GM08714 (cell line): ENCODE measurements around the gene EFCAB14.
"Not testable (repeated sequence)": the region's sequence is repeated elsewhere in the genome, so short reads cannot be mapped to it uniquely, and the experiment has no call there.

ENCODE experiments used
- H3K4me3 ChIP-seq: fragments of 200-500 bp; sonication (Bioruptor generic); 2 replicates; pipeline ENCODE4 v1.5.1; 2014; ENCODE audit warnings: mild to moderate bottlenecking, low read length, inconsistent platforms
- ZNF274 ChIP-seq: IDR thresholded peaks from 2 replicates; pipeline ENCODE4 v1.6.1; 2012; ENCODE audit warnings: mild to moderate bottlenecking, low read depth, low read length

Gene EFCAB14

DNA sequence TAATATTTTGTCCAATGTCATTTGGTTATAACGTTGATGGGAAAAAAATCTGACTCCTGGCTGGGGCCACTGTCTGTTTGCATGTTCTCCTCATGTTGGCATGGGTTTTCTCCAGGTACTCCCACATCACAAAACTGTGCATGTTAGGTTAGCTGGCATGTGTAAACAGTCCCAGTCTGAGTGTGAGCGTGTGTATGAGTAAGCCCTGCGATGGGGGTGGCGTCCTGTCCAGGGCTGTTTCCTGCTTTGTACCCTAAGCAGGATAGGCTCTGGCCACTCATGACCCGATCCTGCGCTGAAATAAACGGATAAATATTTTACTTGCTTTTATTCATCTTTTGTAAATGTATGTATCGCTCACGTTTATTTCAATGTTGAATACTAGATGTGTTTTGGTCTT, 13.5 kb downstream of the EFCAB14 start:
- TF ChIP-seq ZNF274: no peak

GRCh38 chr1:46703927-46704641, 14.8 kb downstream of the EFCAB14 start:
- no peak overlapping the region for H3K4me3 ChIP-seq
- no peak for TF ChIP-seq ZNF274

More for the DNA sequence above, 13.5 kb downstream of the EFCAB14 start:
- no peak overlapping the region for H3K4me3 ChIP-seq

DNA sequence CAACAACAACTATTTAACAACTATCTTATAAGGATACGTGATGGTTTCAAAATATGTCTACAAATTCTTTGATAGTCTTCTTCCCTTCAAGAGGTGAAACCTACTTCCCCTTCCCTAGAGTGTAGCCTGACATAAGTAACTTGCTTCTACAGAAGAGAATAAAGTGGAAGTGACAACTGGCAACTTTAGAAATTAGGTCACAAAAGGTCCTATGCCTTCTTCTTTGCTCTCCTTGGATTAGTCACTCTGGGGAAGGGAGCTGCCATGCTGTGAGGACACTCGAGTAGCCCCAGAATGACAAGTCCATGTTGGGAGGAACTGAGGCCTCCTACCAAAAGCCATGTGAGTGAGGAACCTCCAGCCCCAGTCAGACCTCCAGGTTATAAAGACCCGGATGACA, 19.2 kb downstream of the EFCAB14 start:
- no peak for TF ChIP-seq ZNF274
- H3K4me3 ChIP-seq: no peak overlapping the region

- TF ChIP-seq ZNF274: no peak
- H3K4me3 ChIP-seq: no peak overlapping the region
Observed at GRCh38 chr1:46697053-46697452, 21.9 kb downstream of the EFCAB14 start.

- H3K4me3 ChIP-seq: not testable (repeated sequence)
Observed at GRCh38 chr1:46694676-46695075, 24.2 kb downstream of the EFCAB14 start.

DNA sequence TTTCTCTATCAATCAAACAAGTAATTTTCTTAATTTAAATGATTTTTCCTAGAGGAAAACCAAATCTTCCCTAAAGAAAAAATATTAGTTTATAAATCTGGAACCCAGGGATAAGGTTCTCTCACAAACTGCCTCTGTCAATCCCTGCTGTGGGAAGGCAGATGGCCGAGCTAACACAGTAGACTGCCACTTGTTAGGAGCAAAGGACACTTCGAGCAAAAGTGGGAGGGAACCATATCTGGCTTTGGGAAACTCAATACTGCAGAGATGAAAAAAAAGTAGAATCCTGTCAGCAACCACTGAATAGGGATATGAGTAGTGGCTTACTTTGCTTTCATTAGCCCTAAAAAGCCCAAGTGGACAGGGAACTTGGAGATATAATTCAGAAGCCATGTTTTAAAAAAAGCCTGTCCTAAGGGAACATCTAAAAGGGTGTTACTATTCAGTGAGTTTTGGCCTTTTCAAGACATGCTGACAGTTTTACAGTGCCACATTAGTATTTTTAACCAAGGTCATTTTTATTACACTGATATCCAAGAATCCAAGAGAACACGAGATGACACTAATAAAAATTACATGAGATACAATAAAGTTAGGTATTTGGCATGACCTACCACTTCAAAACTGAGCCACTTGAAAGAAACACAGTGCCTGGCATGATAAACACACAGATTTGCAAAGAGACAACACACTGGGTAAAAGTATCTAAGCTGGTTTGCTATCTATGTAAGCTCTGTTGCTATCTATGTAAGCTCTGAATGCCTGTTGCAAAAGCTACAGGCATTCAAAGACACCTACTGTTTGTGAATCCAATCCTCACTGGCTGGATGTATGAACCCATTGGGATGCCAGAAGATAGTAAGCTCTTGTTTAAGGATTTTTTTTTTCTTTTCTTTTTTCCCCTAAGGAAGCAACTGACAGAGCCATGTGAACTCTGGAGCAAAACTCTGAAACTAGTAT, 25.8 kb downstream of the EFCAB14 start:
- no peak for TF ChIP-seq ZNF274
- no peak overlapping the region for H3K4me3 ChIP-seq

DNA sequence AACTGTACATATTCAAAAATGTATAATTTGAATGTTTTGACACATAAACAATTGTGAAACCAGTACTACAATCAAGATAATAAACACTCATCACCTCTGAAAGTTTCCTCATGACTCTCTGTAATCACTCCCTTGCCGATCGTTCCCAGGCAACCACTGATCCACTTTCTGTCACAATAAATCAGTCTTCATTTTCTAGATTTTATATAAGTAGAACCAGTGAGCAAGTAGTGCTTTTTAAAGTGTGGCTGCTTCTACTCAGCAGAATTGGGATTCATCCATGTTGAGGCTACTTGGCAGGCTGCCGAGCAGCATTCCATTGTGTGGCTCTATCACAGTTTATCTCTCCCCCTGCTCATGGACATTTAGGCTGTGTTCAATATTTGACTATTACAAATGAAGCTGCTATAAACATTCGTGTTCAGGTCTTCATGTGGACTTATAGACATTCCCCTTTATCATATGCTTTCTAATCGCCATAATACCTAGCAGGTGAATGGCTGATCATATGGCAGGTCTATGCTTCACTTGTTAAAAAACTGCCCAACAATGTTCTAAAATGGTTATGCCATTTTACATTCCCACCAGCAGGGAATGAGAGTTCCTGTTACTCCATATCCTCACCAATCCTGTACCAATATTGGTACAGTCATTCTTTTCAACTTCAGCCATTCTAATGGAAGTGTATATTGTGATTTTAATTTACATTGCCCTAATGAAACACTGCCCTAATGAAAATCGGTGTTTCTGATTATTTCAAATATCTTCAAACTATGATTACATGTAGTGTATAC, 26.7 kb downstream of the EFCAB14 start:
- TF ChIP-seq ZNF274: no peak

DNA sequence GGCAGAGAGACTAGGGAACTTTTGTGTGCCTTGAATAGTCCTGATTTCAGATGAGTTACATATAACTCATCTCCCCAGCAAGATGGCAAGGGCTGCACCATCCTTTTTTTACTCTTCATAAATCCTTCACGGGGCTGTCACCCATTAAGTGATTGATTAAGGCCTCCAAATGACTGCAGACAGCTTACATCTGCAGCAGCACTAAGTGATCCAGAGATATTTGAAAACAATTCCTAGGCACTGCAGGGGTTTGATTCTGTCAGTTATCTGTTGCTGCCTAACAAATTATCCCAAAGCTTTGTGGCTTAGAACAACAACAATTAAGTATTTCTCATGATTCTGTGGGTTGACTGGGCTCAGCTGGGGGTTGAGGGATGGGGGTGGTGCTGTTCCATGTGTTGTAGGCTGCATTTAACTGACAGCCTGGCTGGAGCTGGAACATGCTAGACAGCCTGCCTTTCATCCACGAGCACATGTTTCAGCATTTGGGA, 27.9 kb downstream of the EFCAB14 start:
- no peak overlapping the region for H3K4me3 ChIP-seq
- TF ChIP-seq ZNF274: no peak

More for the DNA sequence above, 26.7 kb downstream of the EFCAB14 start:
- no peak overlapping the region for H3K4me3 ChIP-seq

GRCh38 chr1:46689897-46690296, 29.0 kb downstream of the EFCAB14 start:
- TF ChIP-seq ZNF274: no peak

DNA sequence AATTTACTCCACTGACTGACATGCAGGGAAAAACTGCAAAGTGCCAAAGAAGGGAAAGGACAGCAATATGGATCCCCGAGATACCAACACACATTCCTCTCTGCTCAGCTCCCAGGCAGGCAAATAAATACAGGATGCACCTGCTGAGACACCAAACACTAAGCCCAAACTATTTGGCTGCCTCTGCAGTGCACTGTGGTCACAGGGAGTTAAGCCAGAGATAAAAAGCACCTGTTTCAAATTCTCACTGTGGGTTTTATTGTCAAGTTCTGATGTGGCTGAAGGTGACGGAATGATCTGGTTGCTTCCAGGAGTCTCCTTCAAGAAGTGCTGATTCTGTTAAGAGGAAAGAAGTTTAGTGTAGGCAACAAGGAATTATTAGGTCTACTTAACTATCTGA, 29.6 kb downstream of the EFCAB14 start:
- TF ChIP-seq ZNF274: no peak

More at GRCh38 chr1:46689897-46690296, 29.0 kb downstream of the EFCAB14 start:
- H3K4me3 ChIP-seq: no peak overlapping the region

GRCh38 chr1:46687921-46688509, 30.9 kb downstream of the EFCAB14 start:
- H3K4me3 ChIP-seq: no peak overlapping the region
- TF ChIP-seq ZNF274: no peak

More for the DNA sequence above, 29.6 kb downstream of the EFCAB14 start:
- H3K4me3 ChIP-seq: no peak overlapping the region

DNA sequence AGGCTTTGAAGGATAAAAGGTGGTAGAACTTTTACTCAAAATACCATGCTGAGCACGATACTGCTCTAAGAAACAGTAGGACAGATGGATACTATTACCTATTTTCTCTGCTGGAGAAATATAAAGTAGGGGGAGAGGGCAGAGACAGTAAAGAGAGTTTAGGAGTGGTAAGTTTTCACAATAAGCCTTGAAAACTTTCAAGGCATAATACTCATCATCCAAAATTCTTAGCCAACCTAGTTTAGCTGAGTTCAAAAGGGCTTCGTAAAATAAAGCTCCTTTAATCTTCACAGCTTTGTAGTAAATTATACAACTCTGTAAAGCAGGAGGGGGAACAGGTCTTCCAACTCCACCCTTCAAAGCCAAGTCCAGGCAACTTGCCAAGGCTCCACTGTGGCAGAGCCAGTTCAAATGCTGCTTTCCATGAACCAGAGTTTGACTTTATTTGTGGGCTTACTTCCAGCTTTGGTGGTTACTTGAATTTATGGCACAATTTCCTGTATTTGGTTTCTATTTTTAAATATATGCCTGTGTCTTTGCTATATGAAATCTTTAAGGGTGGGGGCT, 31.7 kb downstream of the EFCAB14 start:
- H3K4me3 ChIP-seq: no peak overlapping the region
- TF ChIP-seq ZNF274: no peak

- no peak for TF ChIP-seq ZNF274
- no peak overlapping the region for H3K4me3 ChIP-seq
Observed at GRCh38 chr1:46686255-46686654, 32.7 kb downstream of the EFCAB14 start.

GRCh38 chr1:46684670-46685069, 34.2 kb downstream of the EFCAB14 start:
- no peak for TF ChIP-seq ZNF274

More at GRCh38 chr1:46684670-46685069, 34.2 kb downstream of the EFCAB14 start:
- no peak overlapping the region for H3K4me3 ChIP-seq
